ENCODE results near the gene PCDH19.

PCDH19 gene

DNA sequence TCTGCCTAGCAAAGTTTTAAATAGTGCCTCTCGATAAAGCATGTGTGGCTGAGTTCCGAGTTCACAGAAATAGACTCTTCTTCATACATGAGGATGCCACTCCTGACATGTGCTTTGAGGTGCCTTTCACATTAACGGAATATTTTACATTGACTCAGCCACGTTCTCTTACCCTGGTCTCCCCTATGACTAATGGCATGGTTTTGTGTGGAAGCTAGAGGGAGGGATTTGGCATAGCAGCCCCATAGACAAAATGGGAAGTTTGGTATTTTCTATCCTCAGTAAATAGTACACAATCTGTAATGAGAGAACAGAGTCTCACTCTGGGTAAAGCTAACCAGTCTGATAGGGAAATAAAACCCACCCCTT lies 68.9 kb downstream of the PCDH19 start:
- DNase-seq (ENCODE audit: low read depth): no peak
- TF ChIP-seq, protein P1, sequence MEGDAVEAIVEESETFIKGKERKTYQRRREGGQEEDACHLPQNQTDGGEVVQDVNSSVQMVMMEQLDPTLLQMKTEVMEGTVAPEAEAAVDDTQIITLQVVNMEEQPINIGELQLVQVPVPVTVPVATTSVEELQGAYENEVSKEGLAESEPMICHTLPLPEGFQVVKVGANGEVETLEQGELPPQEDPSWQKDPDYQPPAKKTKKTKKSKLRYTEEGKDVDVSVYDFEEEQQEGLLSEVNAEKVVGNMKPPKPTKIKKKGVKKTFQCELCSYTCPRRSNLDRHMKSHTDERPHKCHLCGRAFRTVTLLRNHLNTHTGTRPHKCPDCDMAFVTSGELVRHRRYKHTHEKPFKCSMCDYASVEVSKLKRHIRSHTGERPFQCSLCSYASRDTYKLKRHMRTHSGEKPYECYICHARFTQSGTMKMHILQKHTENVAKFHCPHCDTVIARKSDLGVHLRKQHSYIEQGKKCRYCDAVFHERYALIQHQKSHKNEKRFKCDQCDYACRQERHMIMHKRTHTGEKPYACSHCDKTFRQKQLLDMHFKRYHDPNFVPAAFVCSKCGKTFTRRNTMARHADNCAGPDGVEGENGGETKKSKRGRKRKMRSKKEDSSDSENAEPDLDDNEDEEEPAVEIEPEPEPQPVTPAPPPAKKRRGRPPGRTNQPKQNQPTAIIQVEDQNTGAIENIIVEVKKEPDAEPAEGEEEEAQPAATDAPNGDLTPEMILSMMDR (IDR thresholded peaks at IDR 0.05; ENCODE audit: low read length, missing control alignments): no peak

DNA sequence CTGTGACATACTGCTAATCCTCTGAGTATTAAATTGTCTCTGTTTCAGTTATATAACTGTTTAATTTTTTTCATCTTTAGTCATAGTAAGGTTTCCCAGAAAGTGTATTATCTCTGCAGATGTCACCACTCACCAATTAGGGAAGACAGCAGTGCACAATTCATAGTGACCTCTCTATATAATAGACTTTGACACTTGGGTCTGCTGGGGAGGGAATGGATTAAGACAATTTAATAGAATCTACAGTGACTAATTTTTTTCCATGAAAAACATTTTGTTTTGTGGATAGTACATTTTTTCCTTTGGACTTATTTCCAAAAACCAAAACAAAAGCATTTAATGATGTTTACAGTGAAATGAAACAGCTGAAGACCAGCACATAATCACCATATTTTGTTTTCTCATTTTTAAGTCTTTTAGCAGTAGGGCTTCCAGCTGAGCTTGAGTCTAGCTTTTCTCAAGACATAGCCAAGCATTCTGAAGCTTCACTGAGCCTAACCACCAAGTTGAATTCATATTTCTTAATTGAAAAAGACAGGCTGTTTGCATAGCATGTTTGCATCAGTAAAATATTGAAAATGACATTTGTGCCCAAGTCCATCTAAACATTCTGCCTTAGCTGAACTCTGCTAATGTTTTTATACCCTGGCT lies 69.5 kb downstream of the PCDH19 start:
- H3K4me3 ChIP-seq (replicated peaks; ENCODE audit: low read depth, low read length): no peak overlapping the region

More for the DNA sequence above, 68.9 kb downstream of the PCDH19 start:
- H3K4me3 ChIP-seq (replicated peaks; ENCODE audit: low read depth, low read length): no peak overlapping the region

DNA sequence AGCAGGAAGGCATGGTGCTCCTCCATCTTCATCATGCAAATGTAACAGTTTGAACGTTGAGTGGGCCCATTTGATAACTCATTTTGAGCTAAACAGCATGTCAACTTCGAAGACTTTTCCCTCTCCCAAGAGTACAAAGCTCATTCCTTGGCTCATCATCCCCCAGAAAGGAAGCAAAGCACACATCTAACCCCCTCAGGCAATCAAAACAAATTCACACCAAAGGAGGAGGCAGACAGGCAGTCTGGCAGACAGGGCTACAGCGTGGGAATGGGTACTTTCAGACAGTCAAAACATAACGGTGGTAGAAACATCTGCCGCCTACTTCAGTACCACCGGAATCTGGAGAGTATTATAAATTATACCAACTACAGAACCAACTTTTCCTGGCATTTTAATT lies 81.7 kb downstream of the PCDH19 start:
- no peak overlapping the region for H3K4me3 ChIP-seq (replicated peaks; ENCODE audit: low read depth, low read length)
- DNase-seq (ENCODE audit: low read depth): no peak
- TF ChIP-seq, protein P1 (IDR thresholded peaks at IDR 0.05; ENCODE audit: low read length, missing control alignments): no peak

More for the DNA sequence above, 69.5 kb downstream of the PCDH19 start:
- no peak for DNase-seq (ENCODE audit: low read depth)
- TF ChIP-seq, protein P1 (IDR thresholded peaks at IDR 0.05; ENCODE audit: low read length, missing control alignments): no peak

GRCh38 chrX:100319716-100320115 lies 90.4 kb downstream of the PCDH19 start:
- TF ChIP-seq, protein P1 (IDR thresholded peaks at IDR 0.05; ENCODE audit: low read length, missing control alignments): no peak
- DNase-seq (ENCODE audit: low read depth): no peak
- no peak overlapping the region for H3K4me3 ChIP-seq (replicated peaks; ENCODE audit: low read depth, low read length)

DNA sequence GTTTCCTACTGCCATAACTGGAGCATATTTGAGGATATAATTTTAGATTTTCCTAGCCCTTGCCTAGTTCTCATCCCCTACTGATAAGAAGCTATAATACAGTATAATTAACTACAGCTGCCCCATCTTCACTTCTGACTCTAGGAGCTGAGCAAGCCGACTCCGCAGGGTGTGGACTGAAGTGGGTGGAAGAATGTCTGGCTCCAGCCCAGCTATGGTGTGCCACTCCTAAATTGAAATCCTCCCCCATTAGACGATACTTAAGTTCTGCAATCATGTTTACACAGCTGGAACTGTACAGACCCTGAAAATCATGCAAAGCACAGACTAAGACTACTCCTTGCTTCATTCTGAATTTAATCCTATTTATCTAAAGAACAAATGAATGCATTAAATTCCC lies 93.1 kb downstream of the PCDH19 start:
- no peak for DNase-seq (ENCODE audit: low read depth)
- H3K4me3 ChIP-seq (replicated peaks; ENCODE audit: low read depth, low read length): no peak overlapping the region
- TF ChIP-seq, protein P1 (IDR thresholded peaks at IDR 0.05; ENCODE audit: low read length, missing control alignments): no peak

GRCh38 chrX:100315566-100315965 lies 94.5 kb downstream of the PCDH19 start:
- TF ChIP-seq, protein P1 (IDR thresholded peaks at IDR 0.05; ENCODE audit: low read length, missing control alignments): no peak
- no peak for DNase-seq (ENCODE audit: low read depth)
- no peak overlapping the region for H3K4me3 ChIP-seq (replicated peaks; ENCODE audit: low read depth, low read length)

DNA sequence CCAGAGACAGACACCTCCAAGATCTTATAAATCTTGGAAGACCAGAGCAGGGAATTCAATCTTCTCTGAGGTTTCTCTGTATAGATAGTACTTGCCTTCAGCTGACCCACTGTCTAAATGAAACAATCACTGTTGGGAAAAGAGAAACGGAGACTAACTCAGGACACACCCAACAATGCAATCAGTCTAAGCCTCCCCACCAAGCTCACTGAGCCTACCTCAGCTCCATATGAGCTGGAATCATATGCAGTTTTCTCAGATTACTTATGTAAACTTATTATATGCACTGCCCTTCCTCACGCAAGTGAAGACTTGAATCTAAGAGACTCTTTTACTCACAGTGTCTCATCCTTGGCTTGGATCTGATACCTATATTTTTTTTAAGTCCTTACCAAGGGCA lies 110.5 kb downstream of the PCDH19 start:
- DNase-seq (ENCODE audit: low read depth): no peak
- TF ChIP-seq, protein P1 (IDR thresholded peaks at IDR 0.05; ENCODE audit: low read length, missing control alignments): no peak
- H3K4me3 ChIP-seq (replicated peaks; ENCODE audit: low read depth, low read length): no peak overlapping the region
